Activated T-cell treated with anti-CD3 and anti-CD28 coated beads, Interleukin-2, amount 50 U/mL, for 1 hour (primary cell): ENCODE data around the gene CALB2.
"Not testable (repeated sequence)": the region's sequence is repeated elsewhere in the genome, so short reads cannot be mapped to it uniquely, and the experiment has no call there.

Experiments used
- DNase-seq: peaks from one replicate; pipeline ENCODE4 v3.0.0-alpha.2; 2020

The CALB2 gene, protein sequence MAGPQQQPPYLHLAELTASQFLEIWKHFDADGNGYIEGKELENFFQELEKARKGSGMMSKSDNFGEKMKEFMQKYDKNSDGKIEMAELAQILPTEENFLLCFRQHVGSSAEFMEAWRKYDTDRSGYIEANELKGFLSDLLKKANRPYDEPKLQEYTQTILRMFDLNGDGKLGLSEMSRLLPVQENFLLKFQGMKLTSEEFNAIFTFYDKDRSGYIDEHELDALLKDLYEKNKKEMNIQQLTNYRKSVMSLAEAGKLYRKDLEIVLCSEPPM

DNA sequence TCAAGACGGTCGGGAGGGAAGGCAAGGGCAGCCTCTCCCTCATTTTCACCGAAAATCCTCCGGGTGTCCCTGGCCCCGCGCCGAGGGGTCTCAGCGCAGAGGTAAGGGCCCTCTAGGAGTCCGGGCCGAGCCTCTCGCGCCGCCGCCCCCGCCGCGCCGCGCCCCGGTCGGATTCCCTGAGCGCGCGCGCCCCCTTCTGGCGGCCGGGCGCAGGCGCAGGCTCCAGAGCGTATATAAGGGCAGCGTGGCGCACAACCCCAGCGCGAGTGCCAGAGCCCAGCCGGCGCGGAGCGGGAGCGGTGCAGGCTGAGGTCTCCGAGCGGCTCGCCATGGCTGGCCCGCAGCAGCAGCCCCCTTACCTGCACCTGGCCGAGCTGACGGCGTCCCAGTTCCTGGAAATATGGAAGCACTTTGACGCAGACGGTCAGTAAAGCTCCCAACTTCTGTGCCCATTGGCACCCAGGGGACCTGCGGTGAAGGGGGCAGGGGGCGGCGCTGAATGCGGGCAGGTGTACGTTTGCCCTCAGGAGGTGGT is at the start of gene CALB2:
Gene CALB2 (plus strand): TSS at position 260 of the 535 bp plus-strand sequence. CDS start 70 bp downstream, at position 330.
- peak; percentile 69 for DNase-seq

DNA sequence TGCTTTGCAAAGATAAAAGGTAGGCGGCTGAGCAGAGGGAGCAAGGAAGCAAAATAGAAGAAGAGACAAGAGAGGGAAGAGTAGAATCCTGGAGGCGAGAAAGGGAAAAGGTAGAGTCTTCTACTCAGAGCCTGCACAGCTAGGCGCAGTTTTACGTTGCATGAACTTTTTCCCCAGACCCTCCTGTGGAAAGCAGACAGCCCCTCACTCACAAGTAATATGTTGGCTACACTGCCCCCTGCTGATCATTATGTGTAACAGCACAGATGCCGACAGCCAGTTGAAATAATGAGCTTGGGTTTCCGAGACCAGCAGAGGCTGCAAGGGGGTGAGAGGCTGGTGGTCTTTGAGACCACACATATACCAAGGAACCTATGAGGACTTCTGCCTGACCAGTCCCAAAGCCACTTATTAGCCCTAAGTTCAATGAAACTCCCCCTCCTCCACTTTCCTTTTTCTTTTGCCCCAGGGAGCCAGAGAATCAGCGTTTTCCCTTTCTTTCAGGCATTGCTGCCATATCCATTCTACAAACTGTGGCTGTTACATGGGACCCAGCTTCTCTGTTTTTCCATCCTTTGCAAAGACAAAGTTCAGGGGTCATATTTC is 46.9 kb upstream of the CALB2 start:
- peak; percentile 20 for DNase-seq

DNA sequence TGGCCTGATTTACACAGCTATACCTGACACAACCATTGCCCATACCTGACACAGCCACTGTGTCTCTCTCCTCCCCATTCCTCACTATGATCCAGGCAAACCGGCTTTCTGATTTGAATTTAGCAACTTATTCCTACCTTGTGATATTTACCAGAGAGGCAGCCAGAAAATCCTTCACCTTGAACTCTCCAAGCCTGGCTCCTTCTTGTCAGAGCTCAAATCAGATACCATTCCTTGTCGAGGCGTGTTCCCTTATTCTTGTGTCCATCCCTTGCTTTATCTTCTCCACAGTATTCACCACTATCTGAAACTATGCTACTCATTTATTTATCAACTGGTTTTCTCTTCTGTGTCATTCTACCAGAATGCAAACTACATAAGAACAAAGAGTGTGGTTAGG is 44.9 kb upstream of the CALB2 start:
- DNase-seq = not testable (repeated sequence)

DNA sequence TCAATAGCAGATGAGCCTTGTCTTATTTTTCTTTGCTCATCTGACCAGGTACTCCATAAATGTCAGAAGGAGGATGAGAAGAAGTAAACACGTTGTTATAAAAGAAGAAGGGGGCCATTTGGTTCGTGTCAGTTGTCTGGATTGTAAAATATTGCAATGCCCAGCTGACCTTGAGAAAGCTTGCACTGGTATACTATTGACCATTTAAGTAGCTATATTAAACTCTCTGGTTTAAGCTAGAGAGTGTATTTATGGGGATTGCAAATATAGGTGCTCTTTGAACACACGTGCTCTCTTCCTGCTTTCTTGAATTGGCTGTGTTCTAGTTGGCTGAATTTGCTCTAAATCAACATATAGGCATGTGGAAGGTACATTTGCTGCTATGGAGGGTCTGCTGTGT is 43.3 kb upstream of the CALB2 start:
- DNase-seq = no peak

DNA sequence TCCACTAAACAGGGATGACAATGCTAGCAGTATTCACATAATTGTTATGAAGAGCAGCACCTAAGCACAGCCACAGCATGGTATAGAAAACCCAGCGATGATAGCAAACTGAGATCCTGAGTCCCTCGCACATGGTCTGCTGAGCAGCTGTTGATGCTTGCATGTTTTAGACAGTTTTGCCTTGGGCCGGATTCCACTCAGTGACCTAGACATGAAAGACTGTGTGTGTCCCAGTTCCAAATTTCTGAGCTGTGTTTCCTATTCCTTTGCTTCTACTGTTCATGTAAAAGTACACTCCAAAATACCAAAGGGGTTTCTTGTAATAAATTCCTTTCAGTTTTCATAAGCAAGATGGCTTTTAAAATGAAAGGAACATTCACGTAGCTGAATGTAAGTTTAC is 38.5 kb upstream of the CALB2 start:
- DNase-seq = no peak

DNA sequence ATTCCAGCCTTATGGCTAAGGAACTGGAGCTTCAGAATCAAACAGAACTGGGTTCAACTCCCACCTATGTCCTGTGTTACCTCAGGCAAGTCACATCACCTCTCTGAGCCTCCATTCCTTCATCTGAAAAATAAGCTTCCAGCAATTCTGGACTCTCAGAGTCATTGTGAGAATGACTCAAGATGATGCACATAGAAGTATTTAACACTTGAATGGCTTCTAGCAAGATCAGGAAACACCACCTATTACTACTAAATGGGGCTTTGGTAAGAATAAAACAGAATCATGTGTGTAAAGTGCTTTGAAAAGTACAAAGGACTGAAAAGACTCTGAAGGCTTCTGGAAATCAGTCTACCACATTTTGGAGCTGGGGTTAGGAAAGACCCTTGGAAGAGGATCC is 30.8 kb upstream of the CALB2 start:
- no peak for DNase-seq

DNA sequence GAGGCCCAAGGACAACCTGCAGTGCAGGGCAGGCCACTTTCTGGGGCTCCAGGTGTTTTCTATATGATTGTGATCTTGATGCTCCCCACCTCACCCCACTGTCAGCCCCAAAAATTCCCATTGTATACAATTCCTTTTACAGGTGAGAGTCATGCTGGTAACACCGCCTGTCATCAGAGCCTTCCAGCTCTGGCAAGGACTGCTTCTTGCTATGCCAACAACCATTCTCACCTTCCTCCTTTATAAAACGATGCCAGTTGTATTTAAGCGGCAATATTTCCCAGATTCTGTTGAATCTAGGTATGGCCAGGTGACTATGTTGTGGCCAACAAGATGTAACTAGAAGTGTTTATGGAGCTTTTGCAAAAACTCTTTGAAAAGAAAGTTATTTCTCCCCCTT is 30.4 kb upstream of the CALB2 start:
- no peak for DNase-seq

DNA sequence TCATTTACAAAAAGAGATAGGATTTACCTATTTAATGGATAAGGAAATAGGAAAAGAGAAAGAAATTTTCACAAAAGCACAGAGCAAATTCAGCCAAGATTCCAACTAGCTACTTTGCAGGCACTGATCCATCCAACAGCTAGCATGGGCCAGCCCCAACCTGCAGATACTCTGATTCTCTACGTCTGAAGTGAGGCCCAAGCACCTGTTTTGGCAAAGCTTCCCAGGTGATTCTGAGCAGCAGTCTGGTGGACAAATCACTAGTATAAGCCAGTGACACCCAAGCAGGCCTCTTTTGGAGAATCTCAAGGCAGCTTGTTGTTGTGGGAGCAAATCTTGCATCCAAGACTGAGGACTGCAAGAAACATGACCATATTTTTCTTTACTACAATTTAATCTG is 20.9 kb upstream of the CALB2 start:
- no peak for DNase-seq

DNA sequence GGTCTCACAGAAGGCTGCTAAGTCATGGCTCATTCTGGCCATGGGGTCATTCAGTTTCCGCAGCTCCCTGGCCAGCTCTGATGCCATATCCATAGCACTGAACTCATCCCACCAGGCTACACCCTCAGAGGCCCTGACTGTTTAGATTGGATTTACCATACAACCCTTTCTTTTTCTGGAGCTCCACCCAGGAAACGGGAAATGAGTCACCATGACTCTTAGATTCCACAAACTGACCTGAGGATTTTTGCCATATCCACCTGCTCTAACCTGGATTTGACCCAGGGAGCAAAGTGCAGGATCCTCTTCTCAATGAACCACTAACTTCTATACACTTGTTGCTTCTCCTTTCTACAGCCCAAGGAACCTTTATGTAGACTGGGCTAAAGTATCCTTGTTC is 20.3 kb upstream of the CALB2 start:
- no peak for DNase-seq

DNA sequence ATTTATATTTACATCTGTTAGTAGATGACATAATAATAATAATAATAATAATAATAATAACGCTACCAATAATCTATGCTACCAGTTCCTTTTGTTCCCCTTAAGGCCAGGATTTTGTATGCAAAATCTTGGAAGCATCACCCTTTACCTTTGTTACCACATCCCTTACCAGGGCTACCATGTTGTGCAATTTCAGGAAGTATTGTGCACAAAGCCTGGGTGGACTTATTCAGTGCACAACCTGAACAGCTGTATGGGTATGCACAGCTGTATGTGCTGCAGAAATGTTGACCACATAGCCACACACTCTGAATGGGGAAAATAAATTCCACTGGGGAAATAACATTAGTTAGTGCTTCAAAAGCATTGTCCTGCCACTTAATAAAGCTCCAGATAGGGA is 19.9 kb upstream of the CALB2 start:
- DNase-seq = no peak

DNA sequence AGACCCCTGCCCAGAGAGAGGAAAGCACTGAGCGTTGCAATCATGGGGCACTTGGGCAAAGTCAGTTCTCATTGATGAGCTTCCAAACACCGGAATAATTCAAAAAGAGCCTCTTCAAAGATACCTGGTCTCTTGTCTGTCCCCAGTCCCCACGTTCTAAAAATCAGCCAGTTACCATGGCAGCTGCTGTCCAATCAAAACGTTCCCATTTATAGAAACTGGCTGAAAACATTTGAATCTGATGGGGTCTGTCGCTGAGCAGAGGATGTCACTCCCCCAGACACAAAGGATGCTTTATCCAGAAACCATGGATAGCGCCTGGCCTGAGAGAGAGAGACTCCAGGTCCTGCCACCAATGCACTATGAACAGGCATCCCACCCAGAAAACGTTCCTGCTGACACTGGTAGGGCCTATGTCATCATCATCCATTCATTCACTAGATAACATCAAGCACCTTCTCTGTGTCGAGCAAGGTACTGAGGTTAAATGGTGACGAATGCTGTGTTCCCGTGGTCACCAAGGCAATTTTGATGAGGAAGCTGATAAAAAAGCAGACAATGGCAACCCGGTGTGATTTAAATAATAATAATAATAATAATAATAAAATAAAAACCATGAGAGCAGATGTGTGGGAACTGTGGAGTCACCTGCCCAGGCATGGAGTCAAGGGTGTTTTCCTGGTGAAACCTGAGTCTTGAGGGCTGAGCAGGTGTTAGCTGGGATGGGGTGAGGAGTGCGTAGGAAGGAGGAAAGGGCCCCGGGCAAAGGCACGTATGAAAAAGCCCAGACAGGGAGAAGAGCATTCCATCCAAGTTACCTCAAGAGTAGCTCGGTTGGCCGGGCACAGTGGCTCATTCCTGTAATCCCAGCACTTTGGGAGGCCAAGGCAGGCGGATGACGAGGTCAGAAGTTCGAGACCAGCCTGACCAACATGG is 19.0 kb upstream of the CALB2 start:
- DNase-seq = no peak

DNA sequence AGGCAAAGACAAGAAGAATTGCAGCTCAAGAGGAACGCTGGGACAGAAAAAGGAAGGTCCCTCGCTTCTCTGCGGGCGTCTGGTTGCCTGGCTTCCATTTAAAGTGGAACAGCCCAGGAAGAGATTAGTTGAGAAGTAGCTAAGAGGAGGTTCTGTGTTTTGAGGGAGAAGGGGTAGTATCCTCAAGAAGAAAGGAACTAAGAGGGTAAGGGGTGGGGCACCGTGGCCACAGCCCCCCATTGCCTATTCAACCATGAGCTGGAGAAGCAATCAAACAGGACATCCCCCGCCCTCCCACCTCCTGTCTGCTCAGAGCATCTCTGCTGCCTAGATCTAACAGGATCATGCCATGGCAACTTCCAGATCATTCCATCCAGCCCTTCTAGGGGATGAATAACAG is 18.1 kb upstream of the CALB2 start:
- no peak for DNase-seq

DNA sequence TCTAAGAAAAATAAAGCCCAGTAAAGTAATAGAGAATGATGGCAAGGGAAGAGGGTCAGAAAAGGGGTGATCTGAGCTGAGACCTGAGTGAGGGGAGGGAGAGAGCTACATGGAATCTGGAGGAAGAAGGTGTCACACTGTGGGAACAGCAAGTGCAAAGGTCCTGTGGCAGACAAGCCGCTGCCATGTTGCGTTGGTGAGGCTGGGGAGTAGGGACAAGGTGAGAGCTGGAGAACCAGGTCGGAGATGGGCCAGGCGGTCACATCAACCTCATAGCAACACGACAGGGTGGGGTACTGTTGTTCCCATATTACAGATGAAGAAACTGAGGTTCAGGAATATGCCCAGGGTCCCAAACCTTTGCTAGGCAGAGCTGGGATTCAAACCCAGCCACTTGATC is 16.6 kb upstream of the CALB2 start:
- no peak for DNase-seq

DNA sequence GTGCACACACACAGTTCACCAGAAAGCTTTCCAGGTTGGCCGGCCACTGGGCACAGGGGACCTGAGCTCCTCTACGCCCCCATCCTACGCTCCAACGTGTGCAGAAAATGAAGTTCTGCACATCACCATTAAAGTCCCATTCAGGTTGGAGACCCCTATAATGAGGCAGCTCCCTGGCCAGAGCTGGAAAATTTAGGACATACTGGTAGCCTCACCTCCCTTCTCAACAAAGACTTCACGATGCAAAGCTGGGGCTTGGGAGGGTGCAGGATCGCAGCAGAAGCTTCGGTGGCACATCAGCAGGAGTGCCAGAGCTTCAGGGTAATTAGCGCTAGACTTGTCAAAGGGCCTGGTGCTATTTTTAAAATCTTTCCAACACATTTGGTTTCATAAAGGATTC is 15.4 kb upstream of the CALB2 start:
- DNase-seq = no peak

DNA sequence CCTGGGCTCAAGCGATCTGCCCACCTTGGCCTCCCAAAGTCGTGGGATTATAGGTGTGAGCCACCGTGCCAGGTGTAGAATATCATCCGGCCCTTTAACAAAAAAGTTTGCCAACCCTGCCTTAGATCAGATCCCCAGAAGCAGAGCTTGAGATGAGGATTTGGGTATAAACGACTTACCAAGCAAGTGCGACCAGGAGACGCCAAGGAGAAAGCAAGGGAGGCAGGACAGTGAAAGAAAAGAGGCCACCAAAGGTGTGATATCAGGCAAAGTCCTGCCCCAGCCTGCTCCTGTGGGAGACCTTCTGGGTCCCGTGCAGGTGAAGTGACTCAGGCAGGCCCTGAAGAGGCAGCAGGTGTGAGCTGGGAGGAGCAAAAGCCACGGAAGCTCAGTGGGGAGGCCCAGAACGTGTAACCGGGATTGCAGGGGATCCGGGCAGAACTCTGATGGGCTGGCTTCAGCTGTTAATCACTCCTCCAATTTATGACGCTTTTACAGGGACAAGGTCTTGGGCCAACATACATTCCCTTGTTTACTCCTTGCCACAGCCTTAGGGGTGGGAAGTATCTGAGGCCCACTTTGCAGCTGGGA is 14.1 kb upstream of the CALB2 start:
- DNase-seq = no peak

DNA sequence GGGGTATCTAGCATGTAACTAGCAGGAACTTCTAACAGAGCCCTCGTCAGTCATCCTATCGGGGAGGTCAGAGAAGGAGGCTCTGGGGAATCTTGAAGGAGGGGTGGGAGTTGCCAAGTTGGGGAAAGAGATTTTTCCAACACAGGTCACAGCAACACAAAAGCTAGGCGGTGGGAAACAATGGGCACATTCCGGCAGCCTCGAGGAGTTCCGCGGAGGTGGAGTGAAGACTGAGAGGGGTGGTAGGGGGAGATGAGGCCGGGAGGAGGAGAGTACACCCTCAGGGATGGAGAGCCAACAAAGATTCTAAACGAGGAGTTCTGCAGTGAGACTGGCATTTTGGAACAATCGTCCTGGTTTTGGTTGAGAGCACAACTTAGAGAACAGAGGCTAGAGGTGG is 13.5 kb upstream of the CALB2 start:
- no peak for DNase-seq

DNA sequence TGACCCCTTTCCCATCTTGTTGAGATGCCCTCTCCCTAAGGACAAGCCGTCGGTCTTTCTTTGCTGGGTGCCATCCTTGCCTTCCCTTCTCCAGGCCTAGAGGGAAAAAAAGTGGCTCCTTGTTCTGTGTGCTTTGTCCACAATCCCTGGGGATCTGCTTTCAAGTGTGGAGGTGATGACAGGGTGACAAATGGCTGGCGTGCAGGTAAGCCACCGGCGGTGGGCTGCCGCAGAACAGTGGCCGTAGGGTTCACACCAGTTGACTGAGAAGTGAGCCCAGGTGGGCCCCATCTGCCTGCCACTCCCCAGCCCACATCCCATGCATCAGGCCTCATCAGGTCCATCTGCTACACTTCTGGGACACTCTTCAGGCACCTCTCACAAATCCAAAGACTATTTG is 11.4 kb upstream of the CALB2 start:
- no peak for DNase-seq

DNA sequence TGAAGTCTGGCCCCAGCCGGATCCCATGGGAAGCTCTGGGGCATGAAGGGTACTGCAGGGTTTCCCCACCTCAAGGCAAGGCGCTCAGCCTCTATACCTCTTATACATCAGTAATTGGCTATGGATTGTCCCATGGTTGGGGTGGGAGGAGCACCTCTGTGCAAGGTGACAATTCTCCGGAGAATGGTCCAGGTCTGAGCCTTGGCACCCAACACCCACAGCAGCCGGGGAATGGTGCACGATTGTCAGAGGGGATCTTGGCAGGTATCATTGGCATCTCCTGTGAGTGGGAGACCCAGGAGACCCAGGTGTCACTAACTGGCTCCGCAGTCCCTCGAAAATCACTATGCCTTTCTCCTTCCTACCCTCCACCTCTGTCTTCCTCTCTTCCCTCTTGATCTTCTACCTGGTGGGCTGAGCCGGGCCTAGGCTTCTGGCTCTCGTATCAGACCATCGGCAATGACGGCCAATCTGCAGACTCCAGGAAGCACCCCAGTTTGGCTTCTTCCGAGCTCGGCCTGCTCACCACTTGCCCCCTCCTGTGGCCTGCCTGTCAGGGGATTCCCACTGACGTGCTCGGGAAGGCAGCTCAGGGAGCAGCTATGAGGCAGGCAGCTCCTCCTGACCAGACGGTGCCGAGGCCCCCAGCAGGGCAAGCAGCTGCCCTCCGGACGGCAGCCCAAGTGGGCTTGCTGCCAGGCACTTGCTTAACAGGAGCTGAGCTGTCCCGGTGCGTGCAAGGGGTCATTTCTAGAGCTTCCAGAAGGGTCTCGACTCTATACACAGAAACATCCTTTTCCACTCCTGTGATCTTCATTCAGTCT is 10.0 kb upstream of the CALB2 start:
- DNase-seq = no peak

DNA sequence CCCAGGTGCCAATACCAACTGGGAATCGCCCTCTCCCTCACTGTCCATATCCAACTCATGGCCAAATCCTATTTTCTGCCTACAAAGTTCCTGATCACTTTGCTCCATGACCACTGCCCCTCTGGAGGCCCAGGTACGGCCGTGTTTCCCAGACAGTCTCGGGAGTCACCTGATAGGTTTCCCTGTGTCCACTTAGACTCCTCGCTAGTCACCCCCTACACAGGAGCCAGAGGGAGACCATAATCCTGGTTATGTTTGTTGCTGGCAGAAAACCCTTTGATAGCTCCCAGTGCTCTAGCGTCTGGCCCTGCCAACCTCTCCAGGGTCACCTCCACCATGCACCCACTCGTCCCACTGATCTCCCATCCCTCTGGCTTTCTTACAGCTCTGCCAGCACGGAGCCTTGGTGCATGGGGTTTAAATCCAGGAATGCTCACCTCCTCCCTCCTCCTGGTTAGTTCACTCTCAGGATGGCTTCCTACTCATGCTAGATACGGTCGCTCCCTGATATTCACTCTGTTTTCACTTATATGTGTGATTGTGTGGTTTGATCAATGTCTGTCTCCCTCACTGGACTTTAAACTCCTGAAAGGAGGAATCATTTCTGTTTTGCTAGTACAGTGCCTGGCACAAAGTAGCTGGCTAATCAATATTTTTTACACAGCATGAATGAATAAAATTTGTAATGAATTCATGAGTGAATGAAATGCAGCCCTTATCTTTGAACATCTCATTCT is 7.5 kb upstream of the CALB2 start:
- DNase-seq = no peak

DNA sequence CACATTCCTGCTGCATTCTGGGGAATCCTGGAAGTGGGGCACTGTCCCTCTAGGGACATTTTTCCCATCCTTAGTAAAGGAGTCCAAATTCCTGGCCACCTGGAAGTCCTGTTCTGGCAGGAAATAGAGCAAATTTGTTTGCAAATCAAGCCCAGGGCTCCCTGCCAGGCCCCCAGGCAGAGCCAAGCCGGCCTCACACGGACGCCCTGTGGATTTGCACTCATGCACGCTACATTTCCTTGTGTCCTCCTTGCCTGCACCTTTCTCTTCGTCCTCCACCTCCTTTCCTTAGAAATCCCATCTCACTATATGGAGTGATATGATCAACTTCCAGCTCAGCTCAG is 7.0 kb upstream of the CALB2 start:
- DNase-seq = no peak

DNA sequence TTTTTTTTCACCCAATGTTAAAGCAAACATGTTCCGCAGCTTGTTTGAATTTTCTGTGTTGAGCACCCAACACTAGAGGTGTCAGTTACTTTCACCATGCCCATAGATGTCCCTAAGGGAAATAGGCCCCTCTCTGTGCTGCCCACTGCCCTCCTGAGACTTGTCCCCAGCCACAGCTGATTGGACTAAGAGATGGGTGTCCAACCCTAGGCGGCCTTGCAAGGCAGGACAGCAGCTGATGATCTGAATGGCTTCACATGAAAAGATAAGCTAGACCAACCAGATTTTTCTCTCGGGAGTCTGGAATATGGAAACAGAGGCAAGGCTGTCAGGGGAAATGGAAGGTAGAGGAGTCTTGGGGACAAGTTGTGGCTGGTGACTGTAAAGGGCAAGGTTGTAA is 6.1 kb upstream of the CALB2 start:
- no peak for DNase-seq

DNA sequence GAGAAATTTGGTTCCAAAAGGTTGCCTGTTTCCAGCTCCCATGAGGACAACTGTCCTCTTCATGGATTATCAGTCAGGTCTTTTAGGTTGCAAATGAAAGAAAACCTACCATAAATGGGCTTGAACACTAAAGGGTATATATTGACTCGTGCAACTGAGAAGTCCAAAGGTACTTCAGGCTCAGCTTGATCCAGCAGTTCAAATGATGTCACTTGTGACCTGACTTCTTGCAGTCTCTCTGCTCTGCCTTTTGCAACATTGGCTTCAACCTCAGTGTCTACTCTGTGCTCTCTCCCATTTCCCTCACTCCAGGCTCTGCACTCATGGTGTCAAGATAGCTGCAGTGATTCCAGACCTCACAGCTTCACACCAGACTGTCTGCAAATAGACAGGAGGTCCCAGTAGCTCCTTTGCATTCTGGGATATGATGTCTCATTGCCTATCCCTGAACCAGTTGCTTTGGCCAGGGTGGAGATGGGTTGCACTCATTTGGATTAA is 5.5 kb upstream of the CALB2 start:
- DNase-seq = no peak
